Osteocyte (in vitro differentiated cells): ENCODE data around the gene ZNF593. TPM values are rescaled to one million over a fixed set of nuclear protein-coding genes. Genes with fewer than 3 reads are reported as not detected.

Source experiments
- DNase-seq: peaks from one replicate; pipeline ENCODE4 v3.0.0; 2021; ENCODE audit warnings: mixed read lengths; ENCODE audit not compliant: unreplicated experiment; ENCODE audit errors: extremely low spot score
- H3K27ac Mint-ChIP-seq: one replicate; pipeline ENCODE4 v1.8.0; 2021; ENCODE audit warnings: mild to moderate bottlenecking, mixed read lengths; ENCODE audit not compliant: unreplicated experiment
- H3K27me3 Mint-ChIP-seq: one replicate; pipeline ENCODE4 v1.8.0; 2021; ENCODE audit warnings: mixed read lengths; ENCODE audit not compliant: unreplicated experiment
- H3K36me3 Mint-ChIP-seq: one replicate; pipeline ENCODE4 v1.8.0; 2021; ENCODE audit warnings: mixed read lengths; ENCODE audit not compliant: unreplicated experiment
- H3K4me1 Mint-ChIP-seq: one replicate; pipeline ENCODE4 v1.8.0; 2021; ENCODE audit warnings: mixed read lengths; ENCODE audit not compliant: unreplicated experiment
- H3K4me3 Mint-ChIP-seq: one replicate; pipeline ENCODE4 v1.8.0; 2021; ENCODE audit warnings: mild to moderate bottlenecking, moderate library complexity, mixed read lengths; ENCODE audit not compliant: unreplicated experiment
- H3K9me3 Mint-ChIP-seq: one replicate; pipeline ENCODE4 v1.8.0; 2021; ENCODE audit warnings: mixed read lengths; ENCODE audit not compliant: unreplicated experiment
- CTCF ChIP-seq: fragments of 200-600 bp; sonication (generic); IDR thresholded peaks from 2 replicates; pipeline ENCODE4 v1.5.0; 2021; ENCODE audit warnings: antibody characterized with exemption, mild to moderate bottlenecking, moderate library complexity
- total RNA-seq: library from RNA; stranded (reverse); gene quantifications from 2 replicates; pipeline ENCODE4 v1.2.1, GENCODE V29; 2021

Gene ZNF593
- total RNA-seq, 1 donor from 2014 or later: 28.6 TPM

GRCh38 chr1:26210147-26210870, 40.6 kb downstream of the ZNF593 start:
- no peak for DNase-seq
- H3K4me3 Mint-ChIP-seq: no peak overlapping the region
- peaks cover 29% of the 10 kb centered on the region for H3K27me3 Mint-ChIP-seq
- H3K4me1 Mint-ChIP-seq: no peaks in the 10 kb centered on the region
- no peak for TF ChIP-seq CTCF
- no peaks in the 10 kb centered on the region for H3K9me3 Mint-ChIP-seq
- H3K27ac Mint-ChIP-seq: no peak overlapping the region
- H3K36me3 Mint-ChIP-seq: no peaks in the 10 kb centered on the region

- no peak overlapping the region for H3K4me3 Mint-ChIP-seq
- H3K27me3 Mint-ChIP-seq: peaks cover 38% of the 10 kb centered on the region
- no peaks in the 10 kb centered on the region for H3K4me1 Mint-ChIP-seq
- H3K9me3 Mint-ChIP-seq: no peaks in the 10 kb centered on the region
- no peaks in the 10 kb centered on the region for H3K36me3 Mint-ChIP-seq
- no peak overlapping the region for H3K27ac Mint-ChIP-seq
- TF ChIP-seq CTCF: no peak
- no peak for DNase-seq
These were observed 43.0 kb downstream of the ZNF593 start for GRCh38 chr1:26212726-26213125.

GRCh38 chr1:26213335-26213905, 43.7 kb downstream of the ZNF593 start:
- no peaks in the 10 kb centered on the region for H3K4me1 Mint-ChIP-seq
- no peak overlapping the region for H3K4me3 Mint-ChIP-seq
- no peaks in the 10 kb centered on the region for H3K9me3 Mint-ChIP-seq
- H3K36me3 Mint-ChIP-seq: no peaks in the 10 kb centered on the region
- peaks cover 38% of the 10 kb centered on the region for H3K27me3 Mint-ChIP-seq
- DNase-seq: no peak
- TF ChIP-seq CTCF: no peak
- no peak overlapping the region for H3K27ac Mint-ChIP-seq

GRCh38 chr1:26215246-26215645, 45.5 kb downstream of the ZNF593 start:
- Mint-ChIP-seq H3K4me3 (no peak overlapping the region), H3K27ac (no peak overlapping the region), H3K4me1 (peaks cover 5% of the 10 kb centered on the region), H3K9me3 (no peaks in the 10 kb centered on the region), H3K36me3 (no peaks in the 10 kb centered on the region), H3K27me3 (peaks cover 30% of the 10 kb centered on the region)
- DNase-seq: no peak
- TF ChIP-seq CTCF: no peak

GRCh38 chr1:26218906-26219494, 49.3 kb downstream of the ZNF593 start:
- H3K4me1 Mint-ChIP-seq: peaks cover 8% of the 10 kb centered on the region
- peaks cover 9% of the 10 kb centered on the region for H3K27me3 Mint-ChIP-seq
- no peak for DNase-seq
- H3K36me3 Mint-ChIP-seq: no peaks in the 10 kb centered on the region
- TF ChIP-seq CTCF: no peak
- H3K27ac Mint-ChIP-seq: no peak overlapping the region
- H3K9me3 Mint-ChIP-seq: no peaks in the 10 kb centered on the region
- H3K4me3 Mint-ChIP-seq: no peak overlapping the region
